DMS153 (cell line): Measurements from ENCODE around the gene RABL2B.

Source experiments
- DNase-seq: peaks from one replicate; lab custom pipeline; 2025; lab: John Stamatoyannopoulos, UW

Gene RABL2B

GRCh38 chr22:50738649-50739227, 44.7 kb downstream of the RABL2B start:
- no peak for DNase-seq

GRCh38 chr22:50737728-50738648, 45.4 kb downstream of the RABL2B start, which contains the start of gene ACR:
ACR (plus strand) TSS chr22:50738204; CDS start chr22:50738236, 32 bp downstream.
- no peak for DNase-seq

- no peak for DNase-seq
Observed at GRCh38 chr22:50735739-50736030, 47.8 kb downstream of the RABL2B start.

GRCh38 chr22:50734986-50735738, 48.3 kb downstream of the RABL2B start:
- DNase-seq, result no peak

- no peak for DNase-seq
Observed at GRCh38 chr22:50734343-50734771, 49.1 kb downstream of the RABL2B start.

- DNase-seq, result no peak
Observed at GRCh38 chr22:50733521-50734342, 49.7 kb downstream of the RABL2B start.

- DNase-seq, result no peak
Observed at GRCh38 chr22:50732681-50733080, 50.8 kb downstream of the RABL2B start.

- no peak for DNase-seq
Observed at GRCh38 chr22:50731811-50732624, 51.4 kb downstream of the RABL2B start.

- no peak for DNase-seq
Observed at GRCh38 chr22:50730941-50731661, 52.3 kb downstream of the RABL2B start.

GRCh38 chr22:50730013-50730891, 53.2 kb downstream of the RABL2B start:
- DNase-seq, result no peak

GRCh38 chr22:50729391-50730012, 53.9 kb downstream of the RABL2B start:
- peak; percentile 16 for DNase-seq

GRCh38 chr22:50728523-50728931, 54.9 kb downstream of the RABL2B start:
- no peak for DNase-seq

GRCh38 chr22:50727678-50728522, 55.5 kb downstream of the RABL2B start:
- no peak for DNase-seq

- no peak for DNase-seq
Observed at GRCh38 chr22:50726643-50727340, 56.6 kb downstream of the RABL2B start.

- no peak for DNase-seq
Observed at GRCh38 chr22:50725597-50725996, 57.8 kb downstream of the RABL2B start.

GRCh38 chr22:50724616-50725015, 58.8 kb downstream of the RABL2B start:
- DNase-seq, result peak; percentile 10

GRCh38 chr22:50723991-50724390, 59.4 kb downstream of the RABL2B start:
- no peak for DNase-seq
